ENCODE measurements around the gene SLCO6A1.

SLCO6A1 gene

GRCh38 chr5:102451082-102451481 lies 47.7 kb downstream of the SLCO6A1 start:
- no peak for DNase-seq

- no peak for DNase-seq
Measured at GRCh38 chr5:102450313-102450990, 48.3 kb downstream of the SLCO6A1 start.

GRCh38 chr5:102433473-102433872 lies 65.3 kb downstream of the SLCO6A1 start:
- no peak for DNase-seq

- no peak for DNase-seq
Measured at GRCh38 chr5:102421647-102422046, 77.2 kb downstream of the SLCO6A1 start.

- DNase-seq, result no peak
Measured at GRCh38 chr5:102418531-102418930, 80.3 kb downstream of the SLCO6A1 start.

GRCh38 chr5:102414448-102414847 lies 84.4 kb downstream of the SLCO6A1 start:
- DNase-seq, result no peak

GRCh38 chr5:102388235-102388634 lies 110.6 kb downstream of the SLCO6A1 start:
- no peak for DNase-seq

GRCh38 chr5:102385365-102385764 lies 113.4 kb downstream of the SLCO6A1 start:
- no peak for DNase-seq

- DNase-seq, result no peak
Measured at GRCh38 chr5:102380174-102380573, 118.6 kb downstream of the SLCO6A1 start.

GRCh38 chr5:102375876-102376275 lies 122.9 kb downstream of the SLCO6A1 start:
- no peak for DNase-seq

GRCh38 chr5:102375272-102375671 lies 123.5 kb downstream of the SLCO6A1 start:
- no peak for DNase-seq

- no peak for DNase-seq
Measured at GRCh38 chr5:102368392-102368791, 130.4 kb downstream of the SLCO6A1 start.

GRCh38 chr5:102341681-102342288 lies 157.0 kb downstream of the SLCO6A1 start:
- no peak for DNase-seq

- no peak for DNase-seq
Measured at GRCh38 chr5:102324714-102325113, 174.1 kb downstream of the SLCO6A1 start.

Measured in CD4-positive, alpha-beta T cell treated with Interleukin-17A for 1 hour (primary cell).